K562 (cell line): ENCODE results near the gene FFAR1. TPM values are rescaled to one million over a fixed set of nuclear protein-coding genes. Genes with fewer than 3 reads are reported as not detected.

Experiments
- ATF4 ChIP-seq: fragments of 450-650 bp; formaldehyde crosslinking; IDR thresholded peaks from 2 replicates; pipeline ENCODE4 v1.4.0; 2022; ENCODE audit warnings: mild to moderate bottlenecking, moderate library complexity
- CC2D1A ChIP-seq: fragments of 450-650 bp; IDR thresholded peaks from 2 replicates; pipeline ENCODE4 v1.6.1; 2017; ENCODE audit warnings: mild to moderate bottlenecking
- CEBPG ChIP-seq, 3 experiments: fragments of 200-800 bp in 1 of 3; sonication (Bioruptor generic) in 1 of 3; sonication (generic) in 1 of 3; formaldehyde crosslinking in 1 of 3; IDR thresholded peaks in 2 of 3; conservative IDR thresholded peaks in 1 of 3; 2 replicates each; pipeline versions ENCODE4 v1.6.1 to v1.8.0; 2016 to 2022; ENCODE audit warnings: missing compliant biosample characterization in 2 of 3, missing genetic modification characterization in 2 of 3, mild to moderate bottlenecking in 1 of 3, missing genetic modification reagents in 1 of 3
- DMBX1 ChIP-seq: fragments of 250-450 bp; sonication (Bioruptor Pico); IDR thresholded peaks from 2 replicates; pipeline ENCODE4 v1.8.0; 2022; ENCODE audit warnings: inconsistent platforms, mild to moderate bottlenecking, moderate library complexity, borderline replicate concordance
- ESRRB ChIP-seq: fragments of 250-450 bp; sonication (Bioruptor Pico); IDR thresholded peaks from 2 replicates; pipeline ENCODE4 v1.5.0; 2020; ENCODE audit warnings: mild to moderate bottlenecking, moderate library complexity, borderline replicate concordance
- GABPA ChIP-seq: fragments of 200-800 bp; sonication (Bioruptor generic); conservative IDR thresholded peaks from 2 replicates; pipeline ENCODE4 v1.6.1; 2016; ENCODE audit warnings: low read depth, missing genetic modification characterization, missing compliant biosample characterization
- HMG20B ChIP-seq: fragments of 250-450 bp; sonication (Bioruptor Pico); IDR thresholded peaks from 2 replicates; pipeline ENCODE4 v1.5.0; 2021; ENCODE audit warnings: mild to moderate bottlenecking
- MTA2 ChIP-seq: fragments of 450-650 bp; IDR thresholded peaks from 2 replicates; pipeline ENCODE4 v1.6.1; 2016; ENCODE audit warnings: low read depth
- PPARD ChIP-seq: fragments of 250-450 bp; sonication (Bioruptor Pico); IDR thresholded peaks from 2 replicates; pipeline ENCODE4 v1.8.0; 2022; ENCODE audit warnings: inconsistent platforms, mild to moderate bottlenecking, moderate library complexity
- PTRF ChIP-seq: fragments of 450-650 bp; IDR thresholded peaks from 2 replicates; pipeline ENCODE4 v1.6.1; 2016; ENCODE audit warnings: mild to moderate bottlenecking, missing genetic modification characterization, missing compliant biosample characterization
- SNAPC5 ChIP-seq: fragments of 250-450 bp; sonication (Bioruptor Pico); IDR thresholded peaks from 2 replicates; pipeline ENCODE4 v1.8.0; 2021; ENCODE audit warnings: moderate library complexity, mild to moderate bottlenecking, inconsistent platforms
- ZNF124 ChIP-seq: sonication (generic); formaldehyde crosslinking; IDR thresholded peaks from 2 replicates; pipeline ENCODE4 v1.8.1; 2022; ENCODE audit warnings: missing genetic modification reagents
- ZNF324 ChIP-seq: fragments of 250-450 bp; sonication (Bioruptor Pico); IDR thresholded peaks from 2 replicates; pipeline ENCODE4 v1.4.0; 2020; ENCODE audit warnings: mild to moderate bottlenecking
- ZNF561 ChIP-seq: fragments of 450-650 bp; formaldehyde crosslinking; conservative IDR thresholded peaks from 2 replicates; pipeline ENCODE4 v1.4.0; 2020; ENCODE audit warnings: mild to moderate bottlenecking, moderate library complexity
- polyA plus RNA-seq, 8 experiments: library from polyadenylated mRNA; depleted of rRNA in 4 of 8; stranded (reverse) in 5 of 8; unstranded in 3 of 8; fragments of >200 nt; fragmentation: Nextera tagmentation in 2 of 8; fragmentation: Illumina TruSeq in 1 of 8; extraction: Ambion mirVana in 2 of 8; extraction: Trizol in 1 of 8; gene quantifications; 2 replicates each; pipeline versions ENCODE4 v1.2.1 to v1.2.3, GENCODE V29; 2011 to 2014; ENCODE audit warnings: inconsistent platforms in 1 of 8, missing spikeins in 1 of 8
- total RNA-seq, 7 experiments: library from RNA; depleted of rRNA in 6 of 7; stranded (reverse); fragments of >200 nt in 6 of 7; fragmentation: Illumina TruSeq in 2 of 7; extraction: Trizol in 2 of 7; gene quantifications; 2 replicates each; pipeline versions ENCODE4 v1.2.1 to v1.2.3, GENCODE V29; 2011 to 2021; ENCODE audit warnings: low replicate concordance in 1 of 7
- TF ChIP-seq, protein P1 (sequence below): fragments of 450-650 bp; IDR thresholded peaks from 2 replicates; pipeline ENCODE4 v1.6.1; 2017; ENCODE audit warnings: mild to moderate bottlenecking, moderate library complexity

The FFAR1 gene
- total and polyA plus RNA-seq, 9 of the 15 experiments (the other 6 are each of a cell fraction or from before 2014, with no cell fraction given): not detected

- TF ChIP-seq MTA2: no peak
- TF ChIP-seq ATF4 (CRISPR knock-in tag): peak; percentile 74; the same call in 1 of the 2 replicates
- no peak for TF ChIP-seq PPARD
- TF ChIP-seq CEBPG (CRISPR knock-in tag; IDR thresholded peaks at IDR 0.05): peak; percentile 72
- TF ChIP-seq CEBPG (tag; conservative IDR thresholded peaks at IDR 0.05 in 1 of 2, IDR thresholded peaks at IDR 0.05 in 1 of 2): peak; percentile 27 to 83; a peak in 3 of 4 replicates
- no peak for TF ChIP-seq ZNF324 (CRISPR knock-in tag)
- no peak for TF ChIP-seq CC2D1A
- TF ChIP-seq HMG20B (CRISPR knock-in tag): no peak
- no peak for TF ChIP-seq GABPA
- TF ChIP-seq ESRRB (CRISPR knock-in tag): no peak
- TF ChIP-seq ZNF124 (CRISPR knock-in tag): no peak
- TF ChIP-seq PTRF: no peak
- TF ChIP-seq ZNF561 (CRISPR knock-in tag): no peak
- TF ChIP-seq DMBX1: no peak
- TF ChIP-seq, protein P1, sequence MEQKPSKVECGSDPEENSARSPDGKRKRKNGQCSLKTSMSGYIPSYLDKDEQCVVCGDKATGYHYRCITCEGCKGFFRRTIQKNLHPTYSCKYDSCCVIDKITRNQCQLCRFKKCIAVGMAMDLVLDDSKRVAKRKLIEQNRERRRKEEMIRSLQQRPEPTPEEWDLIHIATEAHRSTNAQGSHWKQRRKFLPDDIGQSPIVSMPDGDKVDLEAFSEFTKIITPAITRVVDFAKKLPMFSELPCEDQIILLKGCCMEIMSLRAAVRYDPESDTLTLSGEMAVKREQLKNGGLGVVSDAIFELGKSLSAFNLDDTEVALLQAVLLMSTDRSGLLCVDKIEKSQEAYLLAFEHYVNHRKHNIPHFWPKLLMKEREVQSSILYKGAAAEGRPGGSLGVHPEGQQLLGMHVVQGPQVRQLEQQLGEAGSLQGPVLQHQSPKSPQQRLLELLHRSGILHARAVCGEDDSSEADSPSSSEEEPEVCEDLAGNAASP: no peak
- TF ChIP-seq SNAPC5 (CRISPR knock-in tag): no peak
- TF ChIP-seq, all 486 proteins: peak for 13
These were observed 25.8 kb downstream of the FFAR1 start (continued) for GRCh38 chr19:35373492-35373891.
